Measurements from ENCODE around the gene NFKBIE. TPM values are rescaled to one million over a fixed set of nuclear protein-coding genes. Genes with fewer than 3 reads are reported as not detected.
A peak's percentile ranks its signal among the peaks of the same experiment; 100 is the strongest.
"Not testable (repeated sequence)": the region's sequence is repeated elsewhere in the genome, so short reads cannot be mapped to it uniquely, and the experiment has no call there.

The NFKBIE gene
- total RNA-seq, 4 donors from 2014 or later, result 1.3 to 5.9 (median 2.8) TPM

- Histone ChIP-seq H3K36me3 (no peaks in the 10 kb centered on the region), H3K27me3 (no peaks in the 10 kb centered on the region), H3K4me3 (no peak overlapping the region), H3K27ac (peak overlapping the region; percentile 97 to 99), H3K4me1 (peaks cover 16 to 35% of the 10 kb centered on the region in 2 donors), H3K9me3 (no peaks in the 10 kb centered on the region)
- no peak for DNase-seq
- intact Hi-C loops (cut with DNase I; ENCODE audit: low total_unique reads), result loop anchor here (10.0 kb wide), 1 partner anchor 58 kb away; no protein-coding TSS in a partner anchor
- TF ChIP-seq CTCF (IDR thresholded peaks at IDR 0.05) (no peak), POLR2A (IDR thresholded peaks at IDR 0.05) (no peak)
Measured at GRCh38 chr6:44232676-44233566, 32.4 kb downstream of the NFKBIE start.

- Histone ChIP-seq H3K4me1 (peaks cover 10 to 37% of the 10 kb centered on the region in 2 donors), H3K27ac (peak overlapping the region in 1 of 2 donors; percentile 34)
- not testable (repeated sequence) for DNase-seq, H3K36me3 ChIP-seq, H3K9me3 ChIP-seq, H3K4me3 ChIP-seq, H3K27me3 ChIP-seq
- intact Hi-C loops (cut with DNase I; ENCODE audit: low total_unique reads), result loop anchor here (10.0 kb wide), 1 partner anchor 57 kb away; no protein-coding TSS in a partner anchor
Measured at GRCh38 chr6:44231426-44231825, 33.9 kb downstream of the NFKBIE start.

- H3K27me3 ChIP-seq, result no peaks in the 10 kb centered on the region
- intact Hi-C loops (cut with DNase I; ENCODE audit: low total_unique reads), result loop anchor here (10.0 kb wide), 1 partner anchor 55 kb away; no protein-coding TSS in a partner anchor
- DNase-seq, result no peak
- no peaks in the 10 kb centered on the region for H3K9me3 ChIP-seq
- no peak for TF ChIP-seq CTCF (IDR thresholded peaks at IDR 0.05)
- TF ChIP-seq POLR2A (IDR thresholded peaks at IDR 0.05), result no peak
- peaks cover 5 to 34% of the 10 kb centered on the region in 2 donors for H3K4me1 ChIP-seq
- H3K4me3 ChIP-seq, result no peak overlapping the region
- no peaks in the 10 kb centered on the region for H3K36me3 ChIP-seq
- H3K27ac ChIP-seq, result peak overlapping the region in 1 of 2 donors; percentile 1
Measured at GRCh38 chr6:44230034-44230675, 35.2 kb downstream of the NFKBIE start.

- Histone ChIP-seq H3K27ac (peak overlapping the region in 1 of 2 donors; percentile 91), H3K9me3 (no peaks in the 10 kb centered on the region), H3K4me3 (no peak overlapping the region), H3K4me1 (peaks cover 0 to 27% of the 10 kb centered on the region in 2 donors), H3K36me3 (no peaks in the 10 kb centered on the region), H3K27me3 (no peaks in the 10 kb centered on the region)
- intact Hi-C loops (cut with DNase I; ENCODE audit: low total_unique reads), result loop anchor here (10.0 kb wide), 1 partner anchor 55 kb away; no protein-coding TSS in a partner anchor
- DNase-seq, result no peak
- TF ChIP-seq POLR2A (IDR thresholded peaks at IDR 0.05), result no peak
Measured at GRCh38 chr6:44229376-44230033, 35.8 kb downstream of the NFKBIE start.

GRCh38 chr6:44228836-44229235 lies 36.5 kb downstream of the NFKBIE start:
- Histone ChIP-seq H3K9me3 (no peaks in the 10 kb centered on the region), H3K27ac (peak overlapping the region; percentile 85 to 91), H3K36me3 (no peaks in the 10 kb centered on the region), H3K4me3 (no peak overlapping the region), H3K27me3 (no peaks in the 10 kb centered on the region), H3K4me1 (peaks cover 0 to 21% of the 10 kb centered on the region in 2 donors)
- TF ChIP-seq POLR2A (IDR thresholded peaks at IDR 0.05) (no peak), CTCF (IDR thresholded peaks at IDR 0.05) (no peak)
- no peak for DNase-seq
- intact Hi-C loops (cut with DNase I; ENCODE audit: low total_unique reads), result no loop called here

Measured in uterus (tissue), 4 donors.